Measurements from ENCODE around the gene CTBP2.
"Not testable (repeated sequence)": the region's sequence is repeated elsewhere in the genome, so short reads cannot be mapped to it uniquely, and the experiment has no call there.

The CTBP2 gene

DNA sequence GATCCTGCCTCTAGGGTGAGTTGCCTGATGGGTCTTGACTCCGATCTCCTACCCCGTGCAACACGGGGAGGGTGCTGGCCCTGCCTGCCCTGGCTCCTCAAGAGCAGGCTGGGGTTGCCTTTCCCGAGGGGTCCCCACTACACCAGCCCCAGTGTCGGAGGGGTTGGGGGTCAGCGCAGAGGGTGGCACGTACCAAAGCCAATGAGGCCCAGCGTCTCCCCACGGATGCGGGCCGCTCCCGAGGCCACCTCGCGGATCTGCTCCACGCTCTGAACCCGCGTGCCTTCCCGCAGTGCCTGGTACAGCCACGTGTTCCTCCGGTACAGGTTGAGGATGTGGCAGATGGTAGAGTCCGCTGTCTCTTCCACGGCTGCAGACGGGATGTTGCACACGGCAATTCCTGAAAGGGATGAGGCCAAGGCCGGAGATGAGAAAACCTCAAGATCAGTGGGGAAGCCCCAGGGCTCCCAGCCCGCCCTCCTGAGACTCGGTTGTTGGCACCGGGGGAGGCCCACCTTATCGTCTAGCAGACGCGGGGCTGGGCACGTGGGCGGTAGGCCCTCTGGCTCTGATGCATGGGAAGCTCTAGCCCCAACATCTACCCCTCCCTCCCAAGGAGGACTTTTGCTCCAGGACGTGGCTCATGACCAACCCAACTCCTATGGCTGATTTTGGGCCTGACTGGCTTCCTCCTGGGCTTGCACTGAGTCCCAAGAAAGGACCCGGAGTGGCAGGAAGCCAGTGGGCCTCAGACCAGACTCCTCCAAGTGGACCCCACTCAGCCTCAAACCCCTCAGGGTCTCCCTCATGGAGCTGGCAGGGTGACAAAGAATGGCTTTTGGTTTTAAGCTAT is 162.4 kb downstream of the CTBP2 start:
- DNase-seq (ENCODE audit: low read depth in 2 of 2), result no peak

GRCh38 chr10:124997306-124997705 is 163.1 kb downstream of the CTBP2 start:
- no peak for DNase-seq (ENCODE audit: low read depth in 2 of 2)

DNA sequence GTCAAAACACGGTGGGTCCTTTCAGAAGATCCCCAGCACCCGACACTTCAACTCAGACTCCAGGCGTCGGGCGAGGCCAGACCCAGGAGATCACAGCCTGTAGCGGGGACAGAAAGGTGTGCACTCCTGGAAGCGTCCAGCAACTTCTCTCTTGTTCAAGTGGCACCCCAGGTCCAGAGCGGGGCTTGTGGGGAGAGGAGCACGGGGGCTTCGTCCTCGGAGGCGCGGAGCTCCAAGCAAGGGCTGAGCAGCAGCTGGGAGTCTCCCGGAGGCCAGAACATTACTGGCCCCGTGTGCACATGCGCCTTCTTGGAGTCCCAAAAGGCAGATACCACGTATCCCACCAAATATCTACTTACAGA is 163.5 kb downstream of the CTBP2 start:
- no peak for DNase-seq (ENCODE audit: low read depth in 2 of 2)

DNA sequence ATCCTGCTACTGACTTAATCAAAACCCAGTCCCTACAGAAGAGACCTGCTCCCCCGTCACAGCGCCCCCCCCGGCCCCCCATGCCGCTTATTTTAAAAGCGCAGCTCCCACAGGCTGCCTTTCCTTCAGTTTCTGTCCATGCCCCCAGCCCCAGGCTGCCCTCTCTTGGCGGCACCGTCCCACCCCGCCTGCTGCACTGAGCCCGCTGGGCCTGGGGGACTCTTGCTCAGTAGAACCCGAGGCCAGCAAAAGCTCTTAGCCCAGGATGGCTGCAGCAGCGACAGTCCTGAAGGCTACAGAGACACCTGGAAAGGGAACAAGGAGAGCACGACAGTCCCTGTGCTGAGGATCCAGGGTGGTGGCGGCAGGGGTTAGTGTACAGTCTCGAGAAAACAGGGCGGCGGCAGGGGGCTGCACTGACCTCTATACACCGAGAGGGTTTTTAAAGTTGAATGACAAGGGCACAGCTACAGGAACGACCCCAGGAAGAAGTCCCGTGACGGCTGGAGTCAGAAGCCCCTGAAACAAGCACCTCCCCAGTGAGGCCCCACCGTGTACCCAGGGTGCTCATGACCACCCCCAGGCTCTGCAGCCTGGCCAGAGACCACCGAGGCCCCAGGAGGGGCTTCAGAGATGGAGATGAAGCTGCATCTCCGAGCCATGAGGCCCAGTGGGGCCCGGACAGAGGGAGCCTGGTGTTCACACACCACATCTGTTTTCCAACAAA is 164.1 kb downstream of the CTBP2 start:
- no peak for DNase-seq (ENCODE audit: low read depth in 2 of 2)

- no peak for DNase-seq (ENCODE audit: low read depth in 2 of 2)
Measured at GRCh38 chr10:124995605-124996004, 164.8 kb downstream of the CTBP2 start.

GRCh38 chr10:124994573-124995473 is 165.5 kb downstream of the CTBP2 start:
- no peak for DNase-seq (ENCODE audit: low read depth in 2 of 2)

- no peak for DNase-seq (ENCODE audit: low read depth in 2 of 2)
Measured at GRCh38 chr10:124993736-124994451, 166.5 kb downstream of the CTBP2 start.

DNA sequence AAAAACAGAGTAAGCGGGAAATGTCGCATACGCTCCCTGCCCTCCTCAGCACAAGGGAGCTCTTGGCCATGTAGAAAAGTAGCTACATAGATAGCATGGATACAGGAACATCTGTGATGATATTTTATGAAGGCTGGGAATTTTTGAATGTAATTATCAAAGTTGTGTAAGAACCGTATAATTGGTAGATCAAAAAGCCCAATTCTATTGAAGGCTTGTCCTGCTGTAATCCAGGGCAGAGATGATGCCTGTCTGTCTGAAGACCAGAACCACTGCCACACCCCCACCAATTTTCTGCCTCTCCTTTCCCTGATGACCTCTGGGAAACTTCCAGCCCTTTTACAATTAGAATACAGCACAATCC is 167.0 kb downstream of the CTBP2 start:
- no peak for DNase-seq (ENCODE audit: low read depth in 2 of 2)

DNA sequence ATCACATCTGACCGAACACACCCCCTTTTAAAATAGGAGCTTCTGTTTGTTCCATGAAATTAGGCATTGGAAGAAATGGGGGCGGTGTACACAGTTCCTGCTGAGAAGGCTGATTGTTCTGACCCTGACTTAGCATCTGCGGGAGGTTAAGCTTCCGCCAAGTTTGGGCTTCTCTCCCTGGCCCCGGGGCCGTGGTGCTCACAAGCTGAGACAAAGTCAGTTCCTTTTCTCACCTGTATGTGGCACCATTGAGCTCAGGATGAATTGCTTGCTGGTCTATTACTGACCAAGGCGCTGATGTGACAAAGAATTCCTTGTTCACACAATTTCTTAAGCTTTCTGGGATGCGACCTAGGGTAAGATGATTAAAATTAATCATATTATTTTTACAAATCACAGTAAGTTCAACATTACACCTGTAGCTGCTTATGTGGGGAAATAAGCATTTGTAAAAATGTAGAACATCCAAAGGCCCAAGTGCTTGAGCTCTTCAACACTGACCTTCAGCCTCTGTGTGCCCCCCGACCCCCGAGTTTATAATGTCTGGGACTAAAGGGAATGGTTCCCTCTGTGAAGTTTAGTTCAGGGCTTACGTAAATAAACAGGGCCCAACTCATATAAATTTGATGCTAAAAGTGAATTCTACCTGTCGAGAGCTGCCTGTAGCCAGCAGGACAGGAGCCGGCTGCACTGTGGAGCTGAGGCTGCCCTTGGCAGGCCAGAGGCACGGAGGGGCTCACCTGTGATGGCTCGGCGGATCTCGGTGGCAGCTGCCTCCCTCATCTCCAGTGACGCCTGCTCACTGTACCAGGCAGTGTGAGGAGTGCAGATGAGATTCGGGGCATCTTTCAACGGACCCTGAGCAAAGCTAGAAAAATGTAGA is 167.7 kb downstream of the CTBP2 start:
- peak; percentile 24 to 28 for DNase-seq (ENCODE audit: low read depth in 2 of 2)

DNA sequence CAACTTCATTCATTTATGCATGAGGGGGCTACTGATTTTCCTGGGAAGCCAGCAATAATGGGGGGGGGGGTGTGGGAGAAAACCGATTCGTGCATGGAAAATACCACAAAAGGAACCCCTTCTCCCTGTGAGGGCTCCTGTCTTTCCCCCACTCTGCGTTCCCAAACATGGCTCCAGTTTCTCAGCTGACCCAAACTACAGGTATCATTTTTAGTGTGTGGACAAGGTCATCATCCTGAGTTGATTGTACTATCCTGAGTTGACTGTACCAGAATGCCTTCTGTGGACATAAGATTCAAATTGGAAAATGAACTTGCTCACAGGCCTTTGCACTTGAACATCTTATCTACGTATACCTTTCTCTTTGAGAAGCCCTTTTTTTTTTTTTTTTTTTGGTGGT is 168.5 kb downstream of the CTBP2 start:
- DNase-seq (ENCODE audit: low read depth in 2 of 2), result no peak

- no peak for DNase-seq (ENCODE audit: low read depth in 2 of 2)
Measured at GRCh38 chr10:124990671-124991625, 169.4 kb downstream of the CTBP2 start.

DNA sequence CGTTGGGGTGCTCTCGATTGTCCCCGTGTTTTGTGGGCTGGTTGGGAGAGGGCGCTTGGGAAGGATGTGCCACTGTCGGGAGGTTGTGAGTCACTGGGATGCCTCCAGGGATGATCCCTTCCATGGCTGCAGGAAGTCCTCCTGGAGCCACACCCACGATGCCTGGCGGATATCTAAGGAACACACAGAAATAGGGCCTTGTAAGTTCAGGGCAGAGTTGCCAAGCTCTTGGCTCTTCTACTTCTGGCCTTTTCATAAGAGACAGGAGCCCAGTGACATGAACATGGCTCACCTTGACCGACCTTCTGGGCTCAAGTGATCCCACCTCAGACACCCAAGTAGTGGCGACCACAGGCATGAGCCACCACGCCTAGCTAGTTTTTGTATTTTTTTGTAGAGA is 170.8 kb downstream of the CTBP2 start:
- no peak for DNase-seq (ENCODE audit: low read depth in 2 of 2)

GRCh38 chr10:124988753-124989152 is 171.6 kb downstream of the CTBP2 start:
- not testable (repeated sequence) for DNase-seq (ENCODE audit: low read depth in 2 of 2)

DNA sequence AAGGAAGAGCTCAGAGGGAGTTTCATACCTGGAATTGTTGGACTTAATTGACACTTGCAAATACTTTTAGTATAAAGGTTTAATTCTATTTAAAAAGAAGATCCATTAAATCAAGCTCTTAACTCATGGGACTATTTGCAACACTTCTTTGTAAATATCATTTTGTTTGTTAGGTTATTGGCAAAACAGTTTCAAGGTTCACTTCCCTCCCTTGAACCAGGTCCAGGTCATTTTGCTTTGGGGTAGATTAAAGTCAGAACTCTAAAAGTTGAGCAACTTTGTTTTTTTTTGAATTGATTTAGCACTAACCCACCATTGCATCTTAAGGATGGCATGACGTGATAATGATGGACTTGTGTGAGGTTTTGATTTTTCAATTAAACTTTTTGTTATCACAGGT is 172.6 kb downstream of the CTBP2 start:
- DNase-seq (ENCODE audit: low read depth in 2 of 2), result no peak

- no peak for DNase-seq (ENCODE audit: low read depth in 2 of 2)
Measured at GRCh38 chr10:124985162-124985561, 175.2 kb downstream of the CTBP2 start.

DNA sequence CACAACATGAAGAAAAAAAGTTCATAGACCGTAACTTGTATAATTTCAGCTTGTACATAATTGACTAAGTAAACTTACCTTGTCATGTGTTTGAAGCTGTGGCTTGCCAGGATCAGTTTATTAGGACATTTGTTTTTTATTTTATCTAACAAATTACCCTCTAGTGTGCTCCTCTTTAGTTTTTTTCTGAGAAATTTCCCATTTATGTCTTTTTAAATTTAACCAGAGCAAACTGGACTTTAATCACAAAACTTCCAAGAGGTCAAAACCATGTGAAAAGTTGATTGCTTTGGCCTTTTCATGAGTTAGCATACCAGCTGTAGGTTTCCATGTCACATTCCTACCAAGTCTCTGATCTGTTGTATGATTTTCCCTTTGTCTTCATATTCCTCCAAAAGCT is 176.0 kb downstream of the CTBP2 start:
- DNase-seq (ENCODE audit: low read depth in 2 of 2), result no peak

- no peak for DNase-seq (ENCODE audit: low read depth in 2 of 2)
Measured at GRCh38 chr10:124983321-124983720, 177.0 kb downstream of the CTBP2 start.

DNA sequence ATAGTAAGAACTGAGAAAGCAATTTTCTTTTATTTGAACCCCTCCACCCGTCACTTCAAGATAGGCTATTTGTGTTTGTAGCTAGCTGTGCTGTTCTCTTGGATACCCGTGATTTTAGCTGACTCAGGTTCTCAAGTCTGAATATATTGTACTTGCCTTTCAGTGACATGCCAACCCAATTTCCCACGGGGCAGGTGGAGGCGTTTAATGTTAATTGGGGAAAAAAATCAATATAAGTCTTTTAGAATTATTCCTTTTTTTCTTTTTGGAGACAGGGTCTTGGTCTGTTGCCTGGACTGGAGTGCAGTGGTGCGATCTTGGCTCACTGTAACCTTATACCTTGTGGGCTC is 182.0 kb downstream of the CTBP2 start:
- DNase-seq (ENCODE audit: low read depth in 2 of 2), result no peak

- DNase-seq (ENCODE audit: low read depth in 2 of 2), result no peak
Measured at GRCh38 chr10:124977648-124978375, 182.6 kb downstream of the CTBP2 start.

Measured in fibroblast of skin of left quadriceps (primary cell).